ENCODE results near the gene FRMD4A. TPM values are rescaled to one million over a fixed set of nuclear protein-coding genes. Genes with fewer than 3 reads are reported as not detected.

FRMD4A gene
- total and polyA plus RNA-seq, 2 of the 4 experiments (the other 2 are of a cell fraction), result 30.3 to 68.8 TPM

DNA sequence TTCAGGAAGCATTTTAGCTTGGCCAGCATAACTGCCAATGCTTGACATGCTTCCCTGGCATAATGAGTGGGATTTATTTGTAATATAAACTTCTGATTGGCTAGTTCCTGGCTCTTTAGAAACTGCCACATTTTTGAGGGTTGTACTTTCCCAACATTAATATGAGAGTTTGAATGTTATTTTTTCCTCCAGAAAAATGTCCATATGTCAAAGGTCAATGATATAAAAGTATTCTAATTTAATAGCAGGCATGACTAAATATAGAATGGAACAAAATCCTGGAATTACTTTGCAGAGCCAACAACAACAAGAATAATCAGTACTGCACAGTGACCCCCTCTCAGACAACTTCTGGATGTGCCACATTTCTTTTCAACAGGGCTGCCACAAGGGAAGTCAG, 391.3 kb downstream of the FRMD4A start:
- ATAC-seq (ENCODE audit: low read depth), result no peak

More for the DNA sequence above, 391.3 kb downstream of the FRMD4A start:
- no peaks in the 10 kb centered on the region for H3K27me3 ChIP-seq (ENCODE audit: control insufficient read depth, insufficient read depth, low read length)
- H4K20me1 ChIP-seq (ENCODE audit: insufficient read depth, low read length), result no peaks in the 10 kb centered on the region
- no peak overlapping the region for H4K8ac ChIP-seq (ENCODE audit: low read depth in 2 of 2, low read length in 2 of 2)
- TF ChIP-seq MXI1 (IDR thresholded peaks at IDR 0.05; ENCODE audit: borderline replicate concordance, low read depth, low read length) (no peak), FOS (IDR thresholded peaks at IDR 0.05; ENCODE audit: low read depth, low read length) (no peak), CHD1 (IDR thresholded peaks at IDR 0.05; ENCODE audit: low read depth, low read length) (no peak), RCOR1 (IDR thresholded peaks at IDR 0.05; ENCODE audit: insufficient replicate concordance, low read length) (no peak), MAZ (IDR thresholded peaks at IDR 0.05; ENCODE audit: borderline replicate concordance, low read depth, low read length) (no peak), MAFK (IDR thresholded peaks at IDR 0.05; ENCODE audit: low read depth, low read length) (no peak), NFE2L2 (IDR thresholded peaks at IDR 0.05; ENCODE audit: low read depth, low read length) (no peak), RAD21 (IDR thresholded peaks at IDR 0.05; ENCODE audit: low read length) (no peak), CEBPB (IDR thresholded peaks at IDR 0.05; ENCODE audit: low read depth, low read length) (no peak), RFX5 (IDR thresholded peaks at IDR 0.05; ENCODE audit: low read depth, low read length) (no peak), POLR2A (IDR thresholded peaks at IDR 0.05; ENCODE audit: low read depth, low read length) (no peak), SMC3 (IDR thresholded peaks at IDR 0.05; ENCODE audit: low read depth, low read length) (no peak), BHLHE40 (IDR thresholded peaks at IDR 0.05; ENCODE audit: low read depth, low read length) (no peak)
- TF ChIP-seq, protein P1, sequence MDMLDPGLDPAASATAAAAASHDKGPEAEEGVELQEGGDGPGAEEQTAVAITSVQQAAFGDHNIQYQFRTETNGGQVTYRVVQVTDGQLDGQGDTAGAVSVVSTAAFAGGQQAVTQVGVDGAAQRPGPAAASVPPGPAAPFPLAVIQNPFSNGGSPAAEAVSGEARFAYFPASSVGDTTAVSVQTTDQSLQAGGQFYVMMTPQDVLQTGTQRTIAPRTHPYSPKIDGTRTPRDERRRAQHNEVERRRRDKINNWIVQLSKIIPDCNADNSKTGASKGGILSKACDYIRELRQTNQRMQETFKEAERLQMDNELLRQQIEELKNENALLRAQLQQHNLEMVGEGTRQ (IDR thresholded peaks at IDR 0.05; ENCODE audit: low read depth, low read length), result no peak
- TF ChIP-seq, protein P2, sequence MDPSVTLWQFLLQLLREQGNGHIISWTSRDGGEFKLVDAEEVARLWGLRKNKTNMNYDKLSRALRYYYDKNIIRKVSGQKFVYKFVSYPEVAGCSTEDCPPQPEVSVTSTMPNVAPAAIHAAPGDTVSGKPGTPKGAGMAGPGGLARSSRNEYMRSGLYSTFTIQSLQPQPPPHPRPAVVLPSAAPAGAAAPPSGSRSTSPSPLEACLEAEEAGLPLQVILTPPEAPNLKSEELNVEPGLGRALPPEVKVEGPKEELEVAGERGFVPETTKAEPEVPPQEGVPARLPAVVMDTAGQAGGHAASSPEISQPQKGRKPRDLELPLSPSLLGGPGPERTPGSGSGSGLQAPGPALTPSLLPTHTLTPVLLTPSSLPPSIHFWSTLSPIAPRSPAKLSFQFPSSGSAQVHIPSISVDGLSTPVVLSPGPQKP (IDR thresholded peaks at IDR 0.05; ENCODE audit: borderline replicate concordance, low read depth, low read length), result no peak
- TF ChIP-seq, protein P3, sequence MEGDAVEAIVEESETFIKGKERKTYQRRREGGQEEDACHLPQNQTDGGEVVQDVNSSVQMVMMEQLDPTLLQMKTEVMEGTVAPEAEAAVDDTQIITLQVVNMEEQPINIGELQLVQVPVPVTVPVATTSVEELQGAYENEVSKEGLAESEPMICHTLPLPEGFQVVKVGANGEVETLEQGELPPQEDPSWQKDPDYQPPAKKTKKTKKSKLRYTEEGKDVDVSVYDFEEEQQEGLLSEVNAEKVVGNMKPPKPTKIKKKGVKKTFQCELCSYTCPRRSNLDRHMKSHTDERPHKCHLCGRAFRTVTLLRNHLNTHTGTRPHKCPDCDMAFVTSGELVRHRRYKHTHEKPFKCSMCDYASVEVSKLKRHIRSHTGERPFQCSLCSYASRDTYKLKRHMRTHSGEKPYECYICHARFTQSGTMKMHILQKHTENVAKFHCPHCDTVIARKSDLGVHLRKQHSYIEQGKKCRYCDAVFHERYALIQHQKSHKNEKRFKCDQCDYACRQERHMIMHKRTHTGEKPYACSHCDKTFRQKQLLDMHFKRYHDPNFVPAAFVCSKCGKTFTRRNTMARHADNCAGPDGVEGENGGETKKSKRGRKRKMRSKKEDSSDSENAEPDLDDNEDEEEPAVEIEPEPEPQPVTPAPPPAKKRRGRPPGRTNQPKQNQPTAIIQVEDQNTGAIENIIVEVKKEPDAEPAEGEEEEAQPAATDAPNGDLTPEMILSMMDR (conservative IDR thresholded peaks at IDR 0.05; ENCODE audit: low read depth, low read length), result no peak
- H2AK9ac ChIP-seq (replicated peaks; ENCODE audit: low read depth, low read length, poor library complexity), result no peak overlapping the region
- no peak overlapping the region for H2BK15ac ChIP-seq (ENCODE audit: low read depth, low read length)
- no TSS peak for BruUV-seq (replicated peaks)
- H2AK5ac ChIP-seq (ENCODE audit: low read depth, low read length), result no peak overlapping the region
- H3K4me2 ChIP-seq (ENCODE audit: low read depth, low read length), result no peak overlapping the region
- H4K91ac ChIP-seq (ENCODE audit: insufficient read depth, low read depth, low read length), result no peak overlapping the region
- no peaks in the 10 kb centered on the region for H3K36me3 ChIP-seq (ENCODE audit: control insufficient read depth, insufficient read depth, low read length)
- H3K9ac ChIP-seq (ENCODE audit: low read depth, low read length), result no peak overlapping the region
- no peak overlapping the region for H2BK20ac ChIP-seq (ENCODE audit: low read depth, low read length)
- no peak overlapping the region for H3K56ac ChIP-seq (ENCODE audit: extremely low read depth, insufficient read depth, low read length)
- H3K27ac ChIP-seq (ENCODE audit: insufficient read depth, low read length), result no peak overlapping the region
- intact Hi-C loops (cut with micrococcal nuclease) (no loop called here), in situ Hi-C loops (cut with MboI; ENCODE audit: low sequenced_read_pairs) (no loop called here), dilution Hi-C loops (cut with HindIII; ENCODE audit: low sequenced_read_pairs, unreplicated experiment) (no loop called here)
- H3K79me1 ChIP-seq (ENCODE audit: low read depth in 1 of 2, low read length in 2 of 2), result peaks cover 0 to 6% of the 10 kb centered on the region in 2 experiments; a peak in 3 of 4 replicates
- 0 out of 2 replicates have a peak, but pooled peaks cover 4% of the 10 kb centered on the region for H3K4me1 ChIP-seq (ENCODE audit: control insufficient read depth, insufficient read depth, low read length)
- H2BK120ac ChIP-seq (ENCODE audit: low read depth, low read length), result no peak overlapping the region
- CTCF ChIA-PET, result no interaction called here
- H3K4me3 ChIP-seq (ENCODE audit: insufficient read depth, low read depth, low read length), result no peak overlapping the region
- no peaks in the 10 kb centered on the region for H3K9me3 ChIP-seq (ENCODE audit: control insufficient read depth, insufficient read depth, low read length)
- no peak overlapping the region; the same call in 1 of the 2 replicates for H3K14ac ChIP-seq (replicated peaks; ENCODE audit: low read depth, low read length)
- peak; percentile 41 for DNase-seq
- peaks cover 3% of the 10 kb centered on the region; the same call in 1 of the 2 replicates for H3K9me1 ChIP-seq (ENCODE audit: insufficient read depth, low read length)
- POLR2A ChIA-PET (ENCODE audit: unreplicated experiment), result interaction anchor here (0.5 kb wide), 1 partner anchor 9 kb away, joined by 3 read pairs; no protein-coding TSS in a partner anchor
- no peak overlapping the region for H3K18ac ChIP-seq (ENCODE audit: low read depth, low read length)
- H4K5ac ChIP-seq (ENCODE audit: low read depth, low read length), result no peak overlapping the region
- no peak overlapping the region for H3K4ac ChIP-seq (ENCODE audit: low read depth, low read length)
- H2AFZ ChIP-seq (replicated peaks; ENCODE audit: low read length, poor library complexity), result no peak overlapping the region
- H2BK5ac ChIP-seq (ENCODE audit: low read depth, low read length, poor library complexity, severe bottlenecking), result no peak overlapping the region
- no peak overlapping the region for H3K23ac ChIP-seq (ENCODE audit: low read depth, low read length)

Measured in IMR-90 (cell line).